ENCODE measurements around the gene UNKL. TPM values are rescaled to one million over a fixed set of nuclear protein-coding genes. Genes with fewer than 3 reads are reported as not detected.

UNKL gene
- total and polyA plus RNA-seq, 2 experiments from 2014 or later = 6.1 to 13.0 TPM

GRCh38 chr16:1381612-1382406 is 32.7 kb downstream of the UNKL start:
- Histone ChIP-seq H3K36me3 (ENCODE audit: low read depth) (no peaks in the 10 kb centered on the region), H4K20me1 (ENCODE audit: insufficient read depth) (no peaks in the 10 kb centered on the region), H3F3A (ENCODE audit: insufficient read depth) (peaks cover 14% of the 10 kb centered on the region; the same call in 1 of the 2 replicates), H2AFZ (no peak overlapping the region), H3K9me3 (ENCODE audit: low read depth) (no peaks in the 10 kb centered on the region), H3K4me3 (no peak overlapping the region), H3K9me2 (ENCODE audit: insufficient read depth) (no peaks in the 10 kb centered on the region), H3K27me3 (replicated peaks; ENCODE audit: insufficient read depth) (no peaks in the 10 kb centered on the region), H3K79me2 (ENCODE audit: insufficient read depth) (no peaks in the 10 kb centered on the region), H3K4me2 (ENCODE audit: unreplicated experiment) (no peak overlapping the region), H3K27ac (no peak overlapping the region), H3K9ac (no peak overlapping the region), H3K4me1 (ENCODE audit: insufficient read depth) (peaks cover 7% of the 10 kb centered on the region)
- DNase-seq = no peak
- in situ Hi-C loops (cut with MboI) = no loop called here
- 83% methylated on average over 9 of the region's 9 CpGs for WGBS, 2 experiments (ENCODE audit: low coverage in 1 of 2, low lambda C conversion rate in 2 of 2, missing lambda C conversion rate in 2 of 2)
- TF ChIP-seq EZH2phosphoT487 (IDR thresholded peaks at IDR 0.05; ENCODE audit: insufficient read depth, low read depth) = no peak
- TF ChIP-seq EZH2 (IDR thresholded peaks at IDR 0.05; ENCODE audit: insufficient read depth, poor library complexity, severe bottlenecking) = no peak

- H3K4me2 ChIP-seq (ENCODE audit: unreplicated experiment) = no peak overlapping the region
These were observed 34.3 kb downstream of the UNKL start for GRCh38 chr16:1380195-1380594.

GRCh38 chr16:1379304-1380076 is 35.0 kb downstream of the UNKL start:
- H2AFZ ChIP-seq = 0 out of 2 replicates have a peak overlapping the region, but pooled peaks have one; percentile 3
- no peak for TF ChIP-seq EZH2 (IDR thresholded peaks at IDR 0.05; ENCODE audit: insufficient read depth, poor library complexity, severe bottlenecking)
- no peak for TF ChIP-seq EZH2phosphoT487 (IDR thresholded peaks at IDR 0.05; ENCODE audit: insufficient read depth, low read depth)
- 6 to 11% methylated on average over 38 to 71 of the region's 95 CpGs for WGBS, 2 experiments (ENCODE audit: low coverage in 1 of 2, low lambda C conversion rate in 2 of 2, missing lambda C conversion rate in 2 of 2)

More at GRCh38 chr16:1380195-1380594, 34.3 kb downstream of the UNKL start:
- no peak for TF ChIP-seq EZH2 (IDR thresholded peaks at IDR 0.05; ENCODE audit: insufficient read depth, poor library complexity, severe bottlenecking)
- TF ChIP-seq EZH2phosphoT487 (IDR thresholded peaks at IDR 0.05; ENCODE audit: insufficient read depth, low read depth) = no peak
- Histone ChIP-seq H3F3A (ENCODE audit: insufficient read depth) (peaks cover 14% of the 10 kb centered on the region; the same call in 1 of the 2 replicates), H3K9ac (no peak overlapping the region), H3K4me1 (ENCODE audit: insufficient read depth) (peaks cover 7% of the 10 kb centered on the region), H3K27me3 (replicated peaks; ENCODE audit: insufficient read depth) (no peaks in the 10 kb centered on the region), H3K9me3 (ENCODE audit: low read depth) (no peaks in the 10 kb centered on the region), H4K20me1 (ENCODE audit: insufficient read depth) (no peaks in the 10 kb centered on the region), H2AFZ (no peak overlapping the region), H3K36me3 (ENCODE audit: low read depth) (no peaks in the 10 kb centered on the region), H3K9me2 (ENCODE audit: insufficient read depth) (no peaks in the 10 kb centered on the region), H3K79me2 (ENCODE audit: insufficient read depth) (no peaks in the 10 kb centered on the region), H3K27ac (no peak overlapping the region), H3K4me3 (no peak overlapping the region)
- no peak for DNase-seq
- in situ Hi-C loops (cut with MboI) = no loop called here
- 84 to 86% methylated on average over 10 of the region's 10 CpGs for WGBS, 2 experiments (ENCODE audit: low coverage in 1 of 2, low lambda C conversion rate in 2 of 2, missing lambda C conversion rate in 2 of 2)

GRCh38 chr16:1378804-1379303 is 35.6 kb downstream of the UNKL start:
- H3K27ac ChIP-seq = peak overlapping the region; percentile 72
- H3K79me2 ChIP-seq (ENCODE audit: insufficient read depth) = no peaks in the 10 kb centered on the region
- in situ Hi-C loops (cut with MboI) = no loop called here
- H3F3A ChIP-seq (ENCODE audit: insufficient read depth) = peaks cover 14% of the 10 kb centered on the region; the same call in 1 of the 2 replicates
- peak overlapping the region; percentile 54 for H3K4me2 ChIP-seq (ENCODE audit: unreplicated experiment)
- no peaks in the 10 kb centered on the region for H3K36me3 ChIP-seq (ENCODE audit: low read depth)
- H4K20me1 ChIP-seq (ENCODE audit: insufficient read depth) = no peaks in the 10 kb centered on the region
- H3K4me1 ChIP-seq (ENCODE audit: insufficient read depth) = peaks cover 7% of the 10 kb centered on the region
- H3K9me3 ChIP-seq (ENCODE audit: low read depth) = no peaks in the 10 kb centered on the region
- DNase-seq = peak; percentile 95
- no peak for TF ChIP-seq EZH2phosphoT487 (IDR thresholded peaks at IDR 0.05; ENCODE audit: insufficient read depth, low read depth)
- TF ChIP-seq EZH2 (IDR thresholded peaks at IDR 0.05; ENCODE audit: insufficient read depth, poor library complexity, severe bottlenecking) = no peak
- no peaks in the 10 kb centered on the region for H3K27me3 ChIP-seq (replicated peaks; ENCODE audit: insufficient read depth)
- H2AFZ ChIP-seq = 0 out of 2 replicates have a peak overlapping the region, but pooled peaks have one; percentile 3
- WGBS, 2 experiments (ENCODE audit: low coverage in 1 of 2, low lambda C conversion rate in 2 of 2, missing lambda C conversion rate in 2 of 2) = 7 to 8% methylated on average over 25 to 31 of the region's 31 CpGs
- peak overlapping the region; percentile 87 for H3K9ac ChIP-seq
- H3K9me2 ChIP-seq (ENCODE audit: insufficient read depth) = no peaks in the 10 kb centered on the region
- H3K4me3 ChIP-seq = peak overlapping the region; percentile 66

More at GRCh38 chr16:1379304-1380076, 35.0 kb downstream of the UNKL start:
- H3K79me2 ChIP-seq (ENCODE audit: insufficient read depth) = no peaks in the 10 kb centered on the region
- peaks cover 14% of the 10 kb centered on the region; the same call in 1 of the 2 replicates for H3F3A ChIP-seq (ENCODE audit: insufficient read depth)
- H3K4me2 ChIP-seq (ENCODE audit: unreplicated experiment) = peak overlapping the region; percentile 54
- peak overlapping the region; percentile 87 for H3K9ac ChIP-seq
- DNase-seq = peak; percentile 88
- peaks cover 7% of the 10 kb centered on the region for H3K4me1 ChIP-seq (ENCODE audit: insufficient read depth)
- no peaks in the 10 kb centered on the region for H3K9me3 ChIP-seq (ENCODE audit: low read depth)
- peak overlapping the region; percentile 66 for H3K4me3 ChIP-seq
- H3K27me3 ChIP-seq (replicated peaks; ENCODE audit: insufficient read depth) = no peaks in the 10 kb centered on the region
- H3K9me2 ChIP-seq (ENCODE audit: insufficient read depth) = no peaks in the 10 kb centered on the region
- H3K36me3 ChIP-seq (ENCODE audit: low read depth) = no peaks in the 10 kb centered on the region
- in situ Hi-C loops (cut with MboI) = no loop called here
- peak overlapping the region; percentile 72 for H3K27ac ChIP-seq
- no peaks in the 10 kb centered on the region for H4K20me1 ChIP-seq (ENCODE audit: insufficient read depth)

Measured in GM23248 (cell line).